H1 (cell line): ENCODE measurements around the gene S100A10. TPM values are rescaled to one million over a fixed set of nuclear protein-coding genes. Genes with fewer than 3 reads are reported as not detected.

Experiments used
- CTCF ChIA-PET: fragments of 300-600 bp; sonication (Branson Sonifier 250); formaldehyde crosslinking; loops from one replicate; lab custom pipeline; 2021; ENCODE audit not compliant: partially characterized antibody; lab: Charles Lee
- POLR2A ChIA-PET: fragments of 300-600 bp; sonication (Branson Sonifier 250); formaldehyde crosslinking; loops from one replicate; lab custom pipeline; 2021; ENCODE audit warnings: inconsistent platforms; ENCODE audit not compliant: partially characterized antibody; lab: Charles Lee
- DNase-seq, 2 experiments: peaks; one replicate each; pipeline versions ENCODE4 v3.0.0 to v3.0.0-alpha.2; 2010 to 2022; ENCODE audit warnings: low spot score in 2 of 2, low read depth in 1 of 2, mixed read lengths in 1 of 2
- FAIRE-seq: peaks from 2 replicates; lab custom pipeline; 2011; peaks lifted over from hg19 to GRCh38; lab: Jason Lieb, UNC
- H2AFZ ChIP-seq: 2 replicates; pipeline ENCODE4 v1.8.1; 2012; ENCODE audit warnings: low read length, inconsistent platforms
- H2AK5ac ChIP-seq: 2 replicates; pipeline ENCODE4 v1.6.1; 2013; ENCODE audit warnings: low read depth, low read length
- H2BK120ac ChIP-seq: replicated peaks from 2 replicates; pipeline ENCODE3; 2013; ENCODE audit warnings: low read depth, low read length, inconsistent platforms
- H2BK12ac ChIP-seq: 2 replicates; pipeline ENCODE4 v1.6.1; 2013; ENCODE audit warnings: low read depth, low read length
- H2BK15ac ChIP-seq: 2 replicates; pipeline ENCODE4 v1.6.1; 2013; ENCODE audit warnings: low read length
- H2BK20ac ChIP-seq: 2 replicates; pipeline ENCODE4 v1.6.1; 2013; ENCODE audit warnings: low read length
- H2BK5ac ChIP-seq: 2 replicates; pipeline ENCODE4 v1.6.1; 2013; ENCODE audit warnings: low read depth, low read length
- H3K14ac ChIP-seq: 2 replicates; pipeline ENCODE4 v1.6.1; 2013; ENCODE audit warnings: inconsistent platforms; ENCODE audit not compliant: insufficient read length
- H3K18ac ChIP-seq: 2 replicates; pipeline ENCODE4 v1.6.1; 2013; ENCODE audit warnings: low read length; ENCODE audit errors: extremely low read depth
- H3K23ac ChIP-seq: 2 replicates; pipeline ENCODE4 v1.6.1; 2013; ENCODE audit warnings: inconsistent platforms; ENCODE audit not compliant: insufficient read length
- H3K23me2 ChIP-seq: 2 replicates; pipeline ENCODE4 v1.6.1; 2013; ENCODE audit warnings: low read depth, low read length
- H3K27ac ChIP-seq: 2 replicates; pipeline ENCODE4 v1.6.1; 2011; ENCODE audit warnings: low read depth, low read length, inconsistent platforms
- H3K27me3 ChIP-seq, 4 experiments: replicated peaks in 1 of 4; 1 replicate in 1 of 4; 2 replicates in 3 of 4; pipeline versions ENCODE4 v1.6.1 to v1.8.1; 2011 to 2013; ENCODE audit warnings: low read length in 3 of 4, mild to moderate bottlenecking in 3 of 4, inconsistent platforms in 2 of 4, mixed read lengths in 2 of 4, moderate library complexity in 1 of 4; ENCODE audit not compliant: control insufficient read depth in 3 of 4, insufficient read depth in 3 of 4; ENCODE audit errors: extremely low read depth in 1 of 4
- H3K36me3 ChIP-seq, 4 experiments: 2 replicates each; pipeline versions ENCODE4 v1.6.1 to v1.8.1; 2011 to 2013; ENCODE audit warnings: mild to moderate bottlenecking in 4 of 4, low read length in 3 of 4, moderate library complexity in 2 of 4, control low read depth in 1 of 4, inconsistent platforms in 1 of 4; ENCODE audit not compliant: insufficient read depth in 4 of 4, control insufficient read depth in 2 of 4
- H3K4ac ChIP-seq: replicated peaks from 2 replicates; pipeline ENCODE3; 2013; ENCODE audit warnings: low read length, low read depth, mixed read lengths, inconsistent platforms; ENCODE audit not compliant: insufficient read length
- H3K4me1 ChIP-seq, 4 experiments: replicated peaks in 1 of 4; 1 replicate in 1 of 4; 2 replicates in 3 of 4; pipeline versions ENCODE4 v1.6.1 to v1.8.1; 2011 to 2013; ENCODE audit warnings: low read length in 3 of 4, inconsistent platforms in 2 of 4, mixed read lengths in 1 of 4; ENCODE audit not compliant: insufficient read depth in 4 of 4, control insufficient read depth in 3 of 4
- H3K4me2 ChIP-seq, 2 experiments: 2 replicates each; pipeline versions ENCODE4 v1.6.1 to v1.8.1; 2011 to 2013; ENCODE audit warnings: low read depth in 2 of 2, low read length in 2 of 2, control low read depth in 1 of 2, inconsistent platforms in 1 of 2, mild to moderate bottlenecking in 1 of 2; ENCODE audit not compliant: insufficient read depth in 1 of 2
- H3K4me3 ChIP-seq, 4 experiments: fragments of 200-600, 300-600 bp in 1 of 4; sonication (generic), shearing (Covaris generic), sonication (Bioruptor Twin) in 1 of 4; 2 replicates each; pipeline versions ENCODE4 v1.5.1 to v1.8.1; 2011 to 2016; ENCODE audit warnings: low read length in 4 of 4, low read depth in 3 of 4, control low read depth in 2 of 4, inconsistent platforms in 2 of 4, mild to moderate bottlenecking in 2 of 4, mixed read lengths in 1 of 4, moderate library complexity in 1 of 4; ENCODE audit not compliant: insufficient read depth in 2 of 4; ENCODE audit errors: extremely low read depth in 1 of 4
- H3K56ac ChIP-seq: replicated peaks from 2 replicates; pipeline ENCODE3; 2013; ENCODE audit warnings: low read depth, mild to moderate bottlenecking, mixed read lengths, low read length, inconsistent platforms; ENCODE audit not compliant: insufficient read length
- H3K79me1 ChIP-seq: 2 replicates; pipeline ENCODE4 v1.6.1; 2013; ENCODE audit warnings: low read depth, low read length, control low read depth
- H3K79me2 ChIP-seq, 2 experiments: 2 replicates each; pipeline versions ENCODE4 v1.6.1 to v1.8.1; 2012 to 2013; ENCODE audit warnings: low read length in 2 of 2, mild to moderate bottlenecking in 2 of 2, inconsistent platforms in 1 of 2; ENCODE audit not compliant: insufficient read depth in 2 of 2, control insufficient read depth in 1 of 2
- H3K9ac ChIP-seq, 4 experiments: replicated peaks in 1 of 4; 1 replicate in 1 of 4; 2 replicates in 3 of 4; pipeline versions ENCODE4 v1.6.1 to v1.8.1; 2011 to 2013; ENCODE audit warnings: low read depth in 3 of 4, low read length in 3 of 4, control low read depth in 2 of 4, mild to moderate bottlenecking in 2 of 4, moderate library complexity in 2 of 4, inconsistent platforms in 1 of 4; ENCODE audit errors: extremely low read depth in 1 of 4
- H3K9me3 ChIP-seq, 2 experiments: 2 replicates each; pipeline versions ENCODE4 v1.6.1 to v1.8.1; 2012 to 2013; ENCODE audit warnings: mild to moderate bottlenecking in 2 of 2, moderate library complexity in 2 of 2, control low read depth in 1 of 2, inconsistent platforms in 1 of 2, low read depth in 1 of 2, low read length in 1 of 2, mixed read lengths in 1 of 2; ENCODE audit not compliant: insufficient read depth in 2 of 2
- H4K20me1 ChIP-seq, 2 experiments: replicated peaks in 1 of 2; 2 replicates each; pipeline versions ENCODE3 to v1.8.1; 2011 to 2013; ENCODE audit warnings: inconsistent platforms in 2 of 2, low read length in 2 of 2, mild to moderate bottlenecking in 1 of 2; ENCODE audit not compliant: insufficient read depth in 2 of 2, control insufficient read depth in 1 of 2
- H4K5ac ChIP-seq: 2 replicates; pipeline ENCODE4 v1.6.1; 2013; ENCODE audit warnings: low read length, low read depth, mixed read lengths, inconsistent platforms; ENCODE audit not compliant: insufficient read length
- H4K8ac ChIP-seq: 2 replicates; pipeline ENCODE4 v1.8.0; 2013; ENCODE audit warnings: mild to moderate bottlenecking, moderate library complexity, low read length, inconsistent platforms; ENCODE audit not compliant: insufficient read depth; ENCODE audit errors: extremely low read depth
- H4K91ac ChIP-seq: replicated peaks from 2 replicates; pipeline ENCODE3; 2013; ENCODE audit warnings: low read length, mixed read lengths, inconsistent platforms; ENCODE audit not compliant: insufficient read length
- BRCA1 ChIP-seq: IDR thresholded peaks from 2 replicates; pipeline ENCODE4 v1.6.1; 2012; ENCODE audit warnings: low read depth, low read length, improper control_type of control experiment
- CEBPB ChIP-seq: IDR thresholded peaks from 2 replicates; pipeline ENCODE4 v1.6.1; 2012; ENCODE audit warnings: low read depth, low read length
- NANOG ChIP-seq: IDR thresholded peaks from 2 replicates; pipeline ENCODE4 v1.6.1; 2011; ENCODE audit warnings: low read length, low read depth, mild to moderate bottlenecking, inconsistent platforms; ENCODE audit not compliant: insufficient read depth, poor library complexity, severe bottlenecking
- SIX5 ChIP-seq: IDR thresholded peaks from 2 replicates; pipeline ENCODE4 v1.6.1; 2011; ENCODE audit warnings: mild to moderate bottlenecking, low read depth, low read length
- TAF1 ChIP-seq: IDR thresholded peaks from 2 replicates; pipeline ENCODE4 v1.6.1; 2011; ENCODE audit warnings: mild to moderate bottlenecking, low read depth, low read length
- TBP ChIP-seq: IDR thresholded peaks from 2 replicates; pipeline ENCODE4 v1.6.1; 2011; ENCODE audit warnings: low read depth, low read length, improper control_type of control experiment
- WGBS, 2 experiments: shearing (Covaris generic) in 1 of 2; methylation state at CpG; one replicate each; pipeline versions ENCODE4 v1.1.6 to v1.1.7; 2013 to 2015; ENCODE audit warnings: low lambda C conversion rate in 2 of 2, mixed read lengths in 2 of 2, inconsistent platforms in 1 of 2, low coverage in 1 of 2, missing lambda C conversion rate in 1 of 2; ENCODE audit not compliant: insufficient replicate concordance in 2 of 2, insufficient coverage in 1 of 2, insufficient read length in 1 of 2; ENCODE audit errors: extremely low coverage in 1 of 2, missing lambda C conversion rate in 1 of 2; 5-methylcytosine and 5-hydroxymethylcytosine counted together
- polyA plus RNA-seq, 7 experiments: library from polyadenylated mRNA; depleted of rRNA in 3 of 7; stranded (reverse) in 5 of 7; unstranded in 2 of 7; fragments of >200 nt in 5 of 7; fragments of 200-250 nt in 2 of 7; gene quantifications; 1 replicate in 5 of 7; 2 replicates in 1 of 7; 4 replicates in 1 of 7; pipeline versions ENCODE4 v1.2.1 to v1.2.3, GENCODE V29; 2011 to 2013; ENCODE audit warnings: missing spikeins in 2 of 7, mixed read lengths in 2 of 7
- total RNA-seq: library from RNA; stranded (reverse); fragmentation: NEBNext Ultra II Directional; extraction: Animal tissue kit (Norgen Biotek cat#: 25700); gene quantifications from 2 replicates; pipeline ENCODE4 v1.2.1, GENCODE V29; 2021
- TF ChIP-seq, protein P1 (sequence below): IDR thresholded peaks from 2 replicates; pipeline ENCODE4 v1.6.1; 2012; ENCODE audit warnings: low read length, inconsistent platforms
- TF ChIP-seq, protein P2 (sequence below): IDR thresholded peaks from 2 replicates; pipeline ENCODE4 v1.6.1; 2012; ENCODE audit warnings: inconsistent platforms

S100A10 gene
- total and polyA plus RNA-seq, 2 of the 8 experiments (the other 6 are each of a cell fraction or from before 2014, with no cell fraction given) = 23.9 to 231 TPM

DNA sequence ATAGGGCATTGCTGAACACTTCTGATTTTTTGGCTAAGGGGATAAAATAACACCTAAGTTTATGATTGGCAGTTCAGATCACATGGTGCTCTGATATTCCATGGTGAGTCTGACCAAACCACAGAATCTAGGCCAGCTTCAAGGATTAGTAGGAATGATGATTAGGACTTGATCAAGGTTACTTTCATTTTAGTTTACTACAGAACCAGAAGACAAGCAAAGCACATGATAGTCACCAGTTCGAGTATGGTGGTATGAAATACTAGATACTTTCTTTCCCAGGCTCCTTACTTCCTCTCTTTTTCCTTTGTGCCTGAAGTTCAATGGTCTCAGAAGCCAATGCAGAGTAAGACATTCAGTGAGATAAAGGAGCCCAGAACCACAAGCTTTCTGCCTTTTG, 26.6 kb downstream of the S100A10 start:
- Histone ChIP-seq H2AK5ac (no peak overlapping the region), H3K4me3 (no peak overlapping the region), H3K9me3 (no peaks in the 10 kb centered on the region), H3K23ac (no peak overlapping the region), H4K91ac (no peak overlapping the region), H3K4me1 (peaks cover 0 to 4% (median 0%) of the 10 kb centered on the region in 4 experiments; a peak in 3 of 7 replicates), H3K9ac (no peak overlapping the region), H2BK12ac (no peak overlapping the region), H4K5ac (no peak overlapping the region), H3K18ac (no peak overlapping the region), H4K8ac (no peak overlapping the region), H3K27me3 (no peaks in the 10 kb centered on the region), H3K36me3 (no peaks in the 10 kb centered on the region), H3K14ac (no peak overlapping the region), H3K23me2 (no peaks in the 10 kb centered on the region; the same call in 1 of the 2 replicates), H2BK5ac (no peak overlapping the region), H2BK20ac (no peak overlapping the region), H2AFZ (no peak overlapping the region)
- FAIRE-seq = no peak
- 100% methylated on average over 1 of the region's 1 CpG; no CpG with 5 or more reads in 1 of the 2 experiments for whole genome bisulfite sequencing, 2 experiments
- POLR2A ChIA-PET = interaction anchor here (1.6 kb wide), 1 partner anchor 26 kb away, joined by 4 read pairs; the partner anchor contains the start of gene S100A10
- TF ChIP-seq, protein P1, sequence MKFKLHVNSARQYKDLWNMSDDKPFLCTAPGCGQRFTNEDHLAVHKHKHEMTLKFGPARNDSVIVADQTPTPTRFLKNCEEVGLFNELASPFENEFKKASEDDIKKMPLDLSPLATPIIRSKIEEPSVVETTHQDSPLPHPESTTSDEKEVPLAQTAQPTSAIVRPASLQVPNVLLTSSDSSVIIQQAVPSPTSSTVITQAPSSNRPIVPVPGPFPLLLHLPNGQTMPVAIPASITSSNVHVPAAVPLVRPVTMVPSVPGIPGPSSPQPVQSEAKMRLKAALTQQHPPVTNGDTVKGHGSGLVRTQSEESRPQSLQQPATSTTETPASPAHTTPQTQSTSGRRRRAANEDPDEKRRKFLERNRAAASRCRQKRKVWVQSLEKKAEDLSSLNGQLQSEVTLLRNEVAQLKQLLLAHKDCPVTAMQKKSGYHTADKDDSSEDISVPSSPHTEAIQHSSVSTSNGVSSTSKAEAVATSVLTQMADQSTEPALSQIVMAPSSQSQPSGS = no peak
- TF ChIP-seq TBP = no peak
- TF ChIP-seq BRCA1 = no peak
- TF ChIP-seq, protein P2, sequence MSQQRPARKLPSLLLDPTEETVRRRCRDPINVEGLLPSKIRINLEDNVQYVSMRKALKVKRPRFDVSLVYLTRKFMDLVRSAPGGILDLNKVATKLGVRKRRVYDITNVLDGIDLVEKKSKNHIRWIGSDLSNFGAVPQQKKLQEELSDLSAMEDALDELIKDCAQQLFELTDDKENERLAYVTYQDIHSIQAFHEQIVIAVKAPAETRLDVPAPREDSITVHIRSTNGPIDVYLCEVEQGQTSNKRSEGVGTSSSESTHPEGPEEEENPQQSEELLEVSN = no peak
- no peak for TF ChIP-seq NANOG
- no peak for TF ChIP-seq TAF1
- TF ChIP-seq CEBPB = no peak
- TF ChIP-seq SIX5 = no peak
- TF ChIP-seq, all 59 proteins: peak for 0
- CTCF ChIA-PET = interaction anchor here (1.1 to 15.6 kb wide), 15 partner anchors 12 to 152 kb away, joined by 3 to 553 read pairs (median 8); partner anchors contain the start of genes S100A10 and S100A11
- H2BK120ac ChIP-seq = no peak overlapping the region
- no peak overlapping the region for H3K27ac ChIP-seq
- no peaks in the 10 kb centered on the region for H4K20me1 ChIP-seq
- no peak overlapping the region for H3K4me2 ChIP-seq
- no peak overlapping the region for H3K4ac ChIP-seq
- H3K79me1 ChIP-seq = no peaks in the 10 kb centered on the region
- H3K79me2 ChIP-seq = no peaks in the 10 kb centered on the region
- H2BK15ac ChIP-seq = no peak overlapping the region
- DNase-seq = no peak
- no peak overlapping the region for H3K56ac ChIP-seq
